Measurements from ENCODE around the gene TMEM63C.

The TMEM63C gene

GRCh38 chr14:77225892-77226557 lies 44.4 kb downstream of the TMEM63C start:
- no peak for DNase-seq

GRCh38 chr14:77228056-77228455 lies 46.5 kb downstream of the TMEM63C start:
- DNase-seq = no peak

GRCh38 chr14:77230914-77231313 lies 49.3 kb downstream of the TMEM63C start:
- no peak for DNase-seq

- DNase-seq = no peak
Observed at GRCh38 chr14:77231721-77232120, 50.1 kb downstream of the TMEM63C start.

- no peak for DNase-seq
Observed at GRCh38 chr14:77236814-77237213, 55.2 kb downstream of the TMEM63C start.

- no peak for DNase-seq
Observed at GRCh38 chr14:77238356-77238755, 56.8 kb downstream of the TMEM63C start.

GRCh38 chr14:77238996-77239395 lies 57.4 kb downstream of the TMEM63C start:
- DNase-seq = no peak

GRCh38 chr14:77239412-77239811 lies 57.8 kb downstream of the TMEM63C start:
- no peak for DNase-seq

GRCh38 chr14:77240336-77240915 lies 58.8 kb downstream of the TMEM63C start:
- DNase-seq = no peak

GRCh38 chr14:77241955-77242354 lies 60.4 kb downstream of the TMEM63C start:
- no peak for DNase-seq

GRCh38 chr14:77242752-77243151 lies 61.2 kb downstream of the TMEM63C start:
- no peak for DNase-seq

GRCh38 chr14:77243853-77244252 lies 62.3 kb downstream of the TMEM63C start:
- no peak for DNase-seq

GRCh38 chr14:77245820-77246219 lies 64.2 kb downstream of the TMEM63C start:
- DNase-seq = no peak

GRCh38 chr14:77246784-77247183 lies 65.2 kb downstream of the TMEM63C start:
- DNase-seq = no peak

GRCh38 chr14:77248666-77249065 lies 67.1 kb downstream of the TMEM63C start:
- DNase-seq = no peak

GRCh38 chr14:77249286-77249685 lies 67.7 kb downstream of the TMEM63C start:
- DNase-seq = no peak

GRCh38 chr14:77250927-77251326 lies 69.3 kb downstream of the TMEM63C start:
- DNase-seq = no peak

GRCh38 chr14:77251870-77252269 lies 70.3 kb downstream of the TMEM63C start:
- no peak for DNase-seq

GRCh38 chr14:77253333-77254190 lies 72.0 kb downstream of the TMEM63C start:
- DNase-seq = no peak

- DNase-seq = no peak
Observed at GRCh38 chr14:77256694-77257093, 75.1 kb downstream of the TMEM63C start.

- DNase-seq = no peak
Observed at GRCh38 chr14:77257700-77258099, 76.1 kb downstream of the TMEM63C start.

- DNase-seq = no peak
Observed at GRCh38 chr14:77258566-77258965, 77.0 kb downstream of the TMEM63C start.

- no peak for DNase-seq
Observed at GRCh38 chr14:77259025-77259715, 77.6 kb downstream of the TMEM63C start.
